HT-29 (cell line): ENCODE data around the gene CSTPP1. TPM values are rescaled to one million over a fixed set of nuclear protein-coding genes. Genes with fewer than 3 reads are reported as not detected.

Experiments
- DNase-seq: peaks from one replicate; pipeline ENCODE4 v3.0.0-alpha.2; 2015; ENCODE audit warnings: low spot score
- total RNA-seq: library from RNA; depleted of rRNA; stranded (reverse); fragments of >200 nt; shearing (Covaris generic); gene quantifications from 2 replicates; pipeline ENCODE4 v1.2.3, GENCODE V29; 2014; rRNA removed

CSTPP1 gene, protein sequence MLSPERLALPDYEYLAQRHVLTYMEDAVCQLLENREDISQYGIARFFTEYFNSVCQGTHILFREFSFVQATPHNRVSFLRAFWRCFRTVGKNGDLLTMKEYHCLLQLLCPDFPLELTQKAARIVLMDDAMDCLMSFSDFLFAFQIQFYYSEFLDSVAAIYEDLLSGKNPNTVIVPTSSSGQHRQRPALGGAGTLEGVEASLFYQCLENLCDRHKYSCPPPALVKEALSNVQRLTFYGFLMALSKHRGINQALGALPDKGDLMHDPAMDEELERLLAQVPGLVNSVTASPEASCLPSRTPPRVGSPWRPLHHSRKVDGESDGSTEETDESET
- 45.7 and 61.6 TPM in 2 replicates for total RNA-seq

DNA sequence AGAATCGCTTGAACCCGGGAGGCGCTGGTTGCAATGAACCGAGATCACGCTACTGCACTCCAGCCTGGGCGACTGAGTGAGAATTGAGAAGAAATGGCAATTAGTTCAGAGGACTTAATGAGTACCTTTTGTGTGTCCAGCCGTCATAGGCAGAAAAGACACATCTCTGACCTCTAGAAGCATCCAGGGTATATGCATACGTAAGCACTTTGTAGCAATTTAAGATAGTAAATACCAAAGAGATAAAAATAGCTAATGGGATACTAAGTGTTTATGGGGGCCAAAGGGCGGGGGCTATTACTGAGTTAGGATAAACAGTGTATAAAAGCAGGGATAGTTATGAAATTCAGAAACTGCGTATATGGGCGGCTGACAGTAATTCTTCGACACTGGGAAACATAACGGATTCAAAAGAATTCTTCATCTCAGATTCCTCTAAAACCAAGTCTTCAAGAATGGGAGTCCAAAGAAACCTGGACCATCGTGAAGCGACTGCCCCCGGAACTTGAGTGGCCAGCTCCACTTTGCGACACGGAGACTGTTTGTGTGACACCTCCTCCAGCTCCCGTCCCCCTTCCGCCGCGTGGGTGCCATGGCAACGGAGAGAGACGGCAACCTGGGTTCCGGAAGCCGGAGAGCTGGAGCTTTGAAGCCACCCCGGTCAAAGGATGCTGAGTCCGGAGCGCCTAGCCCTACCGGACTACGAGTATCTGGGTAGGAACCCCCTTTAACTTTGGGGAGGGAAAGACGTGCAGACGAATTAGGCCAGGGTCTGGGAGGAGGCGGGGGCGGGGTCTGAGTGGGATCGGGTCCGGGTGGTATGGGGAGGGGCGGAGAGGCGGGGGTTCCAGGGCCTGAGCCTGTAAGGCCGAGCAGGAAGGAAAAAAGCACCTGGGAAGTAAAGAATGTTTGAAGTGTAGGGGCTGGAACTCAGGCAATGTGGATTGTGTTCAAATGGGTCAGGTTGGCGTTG lies at the start of gene CSTPP1:
Gene CSTPP1 (plus strand): TSS at position 624 of the 973 bp plus-strand sequence. CDS start 45 bp downstream, at position 669.
- DNase-seq, result peak; percentile 98

DNA sequence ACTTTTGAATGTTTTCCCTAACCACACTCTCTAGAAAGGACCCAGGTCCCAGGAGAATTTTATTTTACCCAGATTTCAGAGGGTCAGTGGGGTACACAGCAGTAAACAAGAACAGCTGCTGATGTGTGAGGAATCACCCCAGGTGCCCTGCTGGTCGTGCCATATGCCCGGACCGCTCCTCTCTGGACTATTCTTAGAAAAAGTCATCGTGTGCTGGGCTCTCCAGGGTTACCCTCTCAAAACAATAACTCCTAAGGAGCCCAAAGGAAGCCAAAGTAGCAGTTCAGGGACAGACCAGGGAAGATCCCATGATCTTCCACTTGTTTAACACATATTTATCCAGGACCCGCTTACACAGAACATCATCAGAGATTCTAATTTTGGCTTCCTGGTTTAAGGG lies 47.9 kb upstream of the CSTPP1 start:
- no peak for DNase-seq

DNA sequence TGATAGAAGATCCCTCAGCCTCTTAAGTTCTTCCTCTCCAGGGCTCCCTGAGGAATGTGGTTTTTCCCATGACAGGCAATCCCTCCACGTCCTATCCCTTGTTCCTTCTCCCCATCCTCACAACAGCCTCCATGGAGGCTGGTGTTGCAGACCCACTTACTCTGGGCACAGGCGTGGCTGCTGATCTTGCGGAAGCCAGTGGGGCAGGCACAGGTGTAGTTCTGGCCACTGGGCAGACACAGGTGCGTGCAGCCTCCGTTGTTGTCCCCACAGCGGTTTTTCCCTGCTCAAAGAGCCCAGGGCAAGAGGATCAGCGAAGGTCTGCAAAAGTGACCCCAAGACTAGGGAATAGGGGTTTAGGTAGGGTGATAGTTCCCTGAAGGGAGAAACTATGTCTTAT lies 47.3 kb upstream of the CSTPP1 start:
- no peak for DNase-seq

DNA sequence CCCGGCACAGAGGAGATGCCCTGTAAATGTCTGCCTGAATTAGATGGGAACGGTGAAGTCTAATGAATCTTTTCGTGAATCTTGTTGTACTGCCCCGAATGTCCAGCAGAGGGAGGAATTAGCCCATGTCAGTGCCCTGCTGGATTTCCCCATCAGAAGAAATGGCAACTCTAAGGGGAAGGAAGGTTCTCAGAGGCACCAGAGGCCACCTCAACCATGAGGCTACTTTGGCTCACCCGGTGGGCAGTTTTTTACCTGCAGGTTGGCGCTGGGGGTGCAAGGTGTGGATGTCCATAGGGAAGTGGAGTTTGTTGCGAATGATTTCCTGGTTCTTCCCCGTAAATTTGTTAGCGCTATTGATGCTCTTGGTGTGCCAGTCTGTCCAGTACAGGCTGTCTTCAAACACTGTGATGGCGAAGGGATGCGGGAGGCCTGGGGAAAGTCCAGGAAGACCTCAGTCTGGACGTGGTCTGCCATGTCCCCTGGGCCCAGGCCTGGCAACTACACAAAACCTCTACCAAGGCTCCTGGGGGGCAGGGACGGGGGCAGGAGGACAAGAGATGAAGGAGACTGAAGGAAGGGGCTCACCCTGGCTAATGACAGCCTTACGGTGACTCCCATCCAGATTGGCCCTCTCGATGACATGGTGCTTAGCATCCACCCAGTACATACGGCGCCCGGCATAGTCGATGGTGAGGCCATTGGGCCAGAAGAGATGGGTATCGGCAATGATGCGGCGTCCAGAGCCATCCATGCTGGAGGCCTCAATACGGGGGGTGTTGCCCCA lies 46.7 kb upstream of the CSTPP1 start:
- peak; percentile 92 for DNase-seq

DNA sequence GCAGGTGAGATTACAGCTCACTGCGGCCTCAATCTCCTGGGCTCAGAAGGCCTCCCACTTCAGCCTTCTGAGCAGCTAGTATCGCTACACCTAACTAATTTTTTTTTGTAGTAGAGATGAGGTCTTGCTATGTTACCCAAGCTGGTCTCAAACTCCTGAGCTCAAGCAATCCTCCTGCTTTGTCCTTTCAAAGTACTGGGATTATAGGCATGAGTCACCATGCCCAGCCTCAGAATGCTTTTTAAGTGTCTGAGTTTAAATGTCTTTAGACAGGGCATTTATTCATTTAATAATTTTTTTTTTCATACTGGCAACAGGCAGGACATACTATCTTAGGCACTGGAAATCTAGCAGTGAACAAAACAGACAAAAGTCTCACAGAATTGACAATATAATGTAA lies 45.9 kb upstream of the CSTPP1 start:
- DNase-seq, result no peak

DNA sequence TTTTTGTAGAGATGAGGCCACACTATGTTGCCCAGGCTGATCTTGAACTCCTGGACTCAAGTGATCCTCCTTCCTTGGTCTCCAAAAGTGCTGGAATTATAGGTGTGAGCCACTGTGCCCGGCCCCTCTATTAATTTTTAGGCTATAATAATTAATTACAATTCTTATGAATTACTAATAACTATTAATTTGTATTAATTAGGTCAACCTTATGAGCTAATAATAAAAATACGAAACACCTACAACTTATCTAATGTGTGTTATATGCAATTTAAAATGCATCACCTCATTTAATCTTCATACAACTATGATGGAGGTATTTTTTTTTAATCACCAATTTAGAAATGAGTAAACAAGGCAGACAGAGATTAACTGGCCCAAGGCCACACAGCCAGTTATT lies 44.5 kb upstream of the CSTPP1 start:
- DNase-seq, result no peak

DNA sequence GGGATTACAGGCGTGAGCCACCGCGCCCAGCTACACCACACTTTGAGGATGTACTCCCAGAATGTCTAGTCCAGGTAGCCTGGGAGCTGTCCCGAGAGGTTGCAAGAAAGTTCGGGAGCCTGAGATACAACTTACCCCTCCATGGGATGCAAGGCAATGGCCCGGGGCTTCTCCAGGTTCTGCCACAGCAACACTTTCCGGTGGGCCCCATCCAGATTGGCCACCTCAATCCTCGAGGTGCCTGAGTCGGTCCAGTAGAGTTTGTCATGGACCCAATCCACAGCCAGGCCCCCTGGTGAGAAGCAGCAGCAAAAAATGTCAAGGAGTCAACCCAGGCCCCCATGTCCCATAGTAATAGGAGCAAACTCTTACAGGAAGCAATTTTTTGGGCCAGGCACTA lies 43.7 kb upstream of the CSTPP1 start:
- DNase-seq, result no peak

DNA sequence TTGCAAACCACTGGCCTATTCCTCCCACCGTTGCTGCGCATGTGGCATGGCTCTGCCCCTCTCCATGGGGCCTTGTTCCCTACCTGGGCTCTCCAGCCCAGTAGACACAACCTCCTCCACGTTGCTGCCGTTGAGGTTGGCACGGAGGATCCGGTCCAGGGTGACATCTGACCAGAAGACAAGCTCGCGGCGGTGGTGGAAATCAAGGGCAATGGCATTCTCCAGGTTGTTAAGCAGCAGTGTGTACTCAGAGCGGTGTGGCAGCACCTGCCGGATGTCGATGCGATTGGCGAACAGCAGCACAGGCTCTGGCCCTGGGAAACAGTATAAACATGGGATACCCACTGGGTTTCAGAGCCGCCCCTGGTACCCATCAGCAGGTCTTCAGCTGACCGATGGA lies 42.1 kb upstream of the CSTPP1 start:
- no peak for DNase-seq

DNA sequence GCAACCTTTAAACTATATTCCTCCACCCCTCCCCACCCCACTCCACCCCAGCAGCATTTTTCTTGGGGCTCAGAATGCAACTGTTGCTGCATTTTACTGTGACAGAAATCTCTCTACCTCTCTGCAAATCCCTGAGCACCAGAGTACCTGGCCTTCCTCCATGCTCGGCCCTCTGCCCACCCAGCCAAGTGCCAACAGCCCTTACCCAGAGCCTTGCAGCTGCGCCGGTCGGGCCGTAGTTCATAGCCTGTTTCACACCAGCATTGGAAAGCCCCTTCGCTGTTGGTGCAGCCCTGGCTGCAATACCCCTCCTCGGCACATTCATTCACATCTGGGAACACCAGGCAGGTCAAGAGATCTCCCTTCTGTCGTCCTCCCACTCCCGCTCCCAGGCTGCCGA lies 41.6 kb upstream of the CSTPP1 start:
- no peak for DNase-seq

DNA sequence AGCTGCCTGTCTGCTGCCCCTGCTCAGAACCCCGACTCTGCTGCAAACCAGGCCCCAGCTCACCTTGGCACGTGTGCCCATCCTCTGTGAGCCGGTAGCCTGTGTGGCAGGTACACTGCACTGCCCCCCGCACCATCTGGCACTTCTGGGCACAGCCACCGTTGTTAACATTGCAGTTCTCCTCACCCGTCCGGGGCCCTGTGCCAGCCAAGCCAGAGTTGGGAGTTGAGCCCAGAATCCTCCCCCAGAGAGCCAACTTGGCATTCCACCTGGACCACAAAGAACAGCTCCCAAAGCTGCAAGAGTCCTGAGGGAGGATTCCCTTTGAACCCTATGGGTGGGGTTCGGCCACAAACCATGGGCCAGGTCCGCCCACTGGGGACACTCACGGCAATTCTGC lies 40.7 kb upstream of the CSTPP1 start:
- DNase-seq, result no peak

DNA sequence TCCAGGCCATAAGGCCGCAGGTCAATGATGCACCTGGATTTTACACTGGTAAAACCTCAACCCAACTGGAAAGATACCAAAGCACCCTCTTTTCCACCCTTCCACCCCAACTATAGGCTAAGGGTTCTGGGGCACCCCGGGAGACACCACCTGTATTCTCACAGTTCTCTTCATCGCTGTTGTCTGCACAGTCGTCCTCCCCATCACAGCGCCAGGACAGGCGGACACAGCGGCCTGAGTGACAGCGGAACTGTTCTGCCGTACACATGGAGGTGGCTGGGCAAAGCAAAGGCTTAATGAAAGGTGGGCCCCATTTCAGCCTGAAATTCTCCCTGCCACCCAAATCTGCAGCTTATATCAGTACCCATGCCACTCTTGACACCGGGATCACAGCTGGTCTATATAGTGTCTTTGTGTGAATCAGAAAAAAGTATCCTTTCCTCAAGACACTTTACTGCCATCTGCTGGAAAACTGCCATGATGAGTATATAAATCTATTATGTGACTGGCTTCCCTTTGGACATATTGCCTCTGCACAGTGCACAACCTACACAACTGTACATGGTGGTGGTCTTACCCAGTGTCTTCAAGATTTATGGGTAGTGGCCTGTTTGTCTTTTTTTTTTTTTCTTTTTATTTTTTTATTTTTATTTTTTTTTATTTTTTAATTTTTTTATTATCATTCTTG lies 39.7 kb upstream of the CSTPP1 start:
- peak; percentile 85 for DNase-seq

DNA sequence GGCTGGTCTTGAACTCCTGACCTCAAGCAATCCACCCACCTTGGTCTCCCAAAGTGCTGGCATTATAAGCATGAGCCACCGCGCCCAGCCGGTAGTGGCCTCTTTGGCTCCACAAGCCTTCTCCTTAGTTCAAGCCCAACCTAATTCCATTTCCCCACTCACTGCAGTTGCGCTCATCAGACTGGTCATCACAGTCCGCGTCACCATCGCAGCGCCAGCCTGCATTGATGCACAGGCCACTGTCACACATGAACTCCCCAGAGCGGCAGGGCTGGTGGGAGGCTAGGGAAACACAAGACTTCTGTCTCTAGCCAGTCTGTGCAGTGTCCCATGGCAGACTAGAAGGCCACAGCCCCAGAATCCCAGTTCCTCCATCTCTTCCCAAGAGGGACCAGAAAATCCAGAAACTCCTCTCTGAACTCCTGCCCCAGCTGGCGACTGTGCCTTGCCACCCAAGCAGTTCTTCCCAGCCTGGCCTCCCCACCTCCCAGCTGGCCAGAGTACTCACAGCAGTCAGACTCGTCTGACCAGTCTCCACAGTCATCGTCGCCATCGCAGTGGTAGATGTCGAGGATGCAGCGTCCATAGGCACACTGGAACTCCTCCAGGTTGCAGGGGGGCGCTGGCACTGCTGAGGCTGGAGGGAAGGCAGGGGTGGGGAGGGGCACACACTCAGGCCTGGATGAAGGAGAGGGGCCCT lies 38.0 kb upstream of the CSTPP1 start:
- peak; percentile 84 for DNase-seq

DNA sequence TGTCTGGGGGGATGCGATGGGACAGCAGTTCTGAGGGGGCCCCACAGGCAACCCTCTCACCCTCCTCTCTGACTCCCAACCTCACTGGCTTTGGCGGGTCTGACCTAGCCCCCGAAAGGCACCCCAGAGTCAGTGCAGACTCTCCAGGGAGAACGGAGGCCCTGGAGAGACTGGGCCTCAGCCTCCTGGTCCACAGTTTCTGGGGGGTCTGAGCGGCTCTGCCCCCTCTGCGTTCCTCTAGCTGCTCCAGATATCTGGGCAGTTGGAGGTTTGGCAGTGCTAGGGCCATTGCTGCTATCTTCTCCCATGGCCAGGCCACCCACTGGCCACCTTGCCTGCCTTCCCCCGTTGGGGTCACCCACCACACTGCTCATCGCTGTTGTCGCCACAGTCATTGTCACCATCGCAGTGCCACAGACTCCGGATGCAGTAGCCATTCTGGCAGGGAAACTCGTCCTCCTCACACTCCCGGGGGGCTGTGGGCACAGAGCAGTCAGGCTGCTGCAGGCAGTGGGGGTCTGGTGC lies 37.0 kb upstream of the CSTPP1 start:
- DNase-seq, result no peak

DNA sequence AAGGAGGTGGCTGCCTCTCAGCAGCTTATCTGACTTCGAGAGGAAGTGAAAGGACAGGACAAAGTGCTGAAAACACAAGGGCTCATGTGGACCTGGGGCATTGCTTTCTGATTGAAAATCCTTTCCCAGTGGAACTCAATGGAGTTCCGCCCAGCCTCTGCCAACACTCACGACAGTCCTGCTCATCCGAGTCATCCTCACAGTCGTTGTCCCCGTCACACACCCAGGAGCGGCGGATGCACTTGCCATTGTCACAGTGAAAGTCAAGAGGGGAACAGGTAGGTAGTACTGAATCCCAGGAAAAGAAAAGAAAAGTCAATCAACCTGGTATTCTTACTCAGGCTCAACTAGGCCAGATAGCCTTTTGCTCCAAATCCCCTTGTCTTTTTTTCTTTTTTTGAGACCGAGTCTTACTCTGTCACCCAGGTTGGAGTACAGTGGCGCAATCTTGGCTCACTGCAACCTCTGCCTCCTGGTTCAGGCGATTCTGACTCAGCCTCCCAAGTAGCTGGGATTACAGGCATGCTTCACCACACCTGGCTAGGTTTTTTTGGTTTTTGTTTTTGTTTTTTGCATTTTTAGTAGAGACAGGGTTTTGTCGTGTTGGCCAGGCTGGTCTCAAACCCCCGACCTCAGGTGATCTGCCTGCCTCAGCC lies 36.3 kb upstream of the CSTPP1 start:
- no peak for DNase-seq

DNA sequence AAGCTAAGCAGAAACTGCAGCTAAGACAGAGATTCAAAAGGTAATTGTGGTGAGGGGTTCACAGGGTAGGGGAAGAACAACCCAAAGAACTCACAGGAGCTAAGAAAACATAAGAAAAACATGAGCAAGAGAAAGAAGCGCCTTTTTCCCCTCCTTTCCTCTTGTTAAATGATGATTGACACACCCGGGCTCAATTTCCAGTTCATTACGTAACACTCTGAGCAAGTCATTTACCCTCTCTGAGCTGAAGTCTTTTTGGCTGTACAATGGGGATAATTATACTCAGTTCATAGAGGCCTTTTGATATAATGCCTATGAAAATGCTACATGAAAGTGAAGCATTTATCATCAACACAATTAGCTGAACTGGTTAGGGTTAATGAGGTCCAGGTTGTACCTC lies 35.4 kb upstream of the CSTPP1 start:
- no peak for DNase-seq

DNA sequence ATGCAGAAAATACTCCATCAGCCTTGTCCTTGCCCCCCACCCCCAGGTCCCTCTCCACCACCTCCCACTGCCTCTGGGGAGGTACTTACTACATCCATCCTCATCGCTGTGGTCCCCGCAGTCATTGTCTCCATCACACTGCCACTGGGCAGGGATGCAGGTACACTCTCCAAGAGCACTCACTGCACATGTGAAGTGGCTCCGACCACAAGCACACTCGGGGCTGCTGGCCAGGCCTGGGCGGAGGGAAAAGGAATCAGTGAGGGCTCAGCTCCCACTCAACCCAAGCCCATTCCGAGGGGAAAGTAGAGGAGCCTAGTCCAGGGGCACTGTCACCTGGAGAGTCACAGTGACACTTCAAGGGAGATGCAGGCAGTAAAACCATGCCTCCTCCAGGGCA lies 33.9 kb upstream of the CSTPP1 start:
- DNase-seq, result no peak

DNA sequence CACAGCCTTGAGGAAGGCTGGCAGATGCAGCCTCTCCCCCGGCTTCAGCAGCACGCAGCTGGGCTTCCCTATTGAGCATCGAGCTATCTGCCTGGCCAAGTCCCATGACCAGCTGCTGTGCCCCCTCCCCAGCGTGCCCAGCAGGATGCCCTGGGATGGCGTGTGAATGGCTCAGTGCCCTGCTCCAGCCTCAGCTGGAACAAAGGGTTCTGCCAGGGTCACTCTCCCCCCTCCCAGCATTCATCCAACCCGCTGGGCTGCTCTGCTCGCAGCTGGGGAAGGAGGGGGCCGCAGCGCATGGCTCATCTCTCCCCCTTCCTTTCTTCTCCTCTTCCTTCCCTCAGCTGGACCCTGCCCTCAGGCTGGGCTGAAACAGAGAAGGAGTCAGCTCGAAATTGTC lies 32.7 kb upstream of the CSTPP1 start:
- no peak for DNase-seq

DNA sequence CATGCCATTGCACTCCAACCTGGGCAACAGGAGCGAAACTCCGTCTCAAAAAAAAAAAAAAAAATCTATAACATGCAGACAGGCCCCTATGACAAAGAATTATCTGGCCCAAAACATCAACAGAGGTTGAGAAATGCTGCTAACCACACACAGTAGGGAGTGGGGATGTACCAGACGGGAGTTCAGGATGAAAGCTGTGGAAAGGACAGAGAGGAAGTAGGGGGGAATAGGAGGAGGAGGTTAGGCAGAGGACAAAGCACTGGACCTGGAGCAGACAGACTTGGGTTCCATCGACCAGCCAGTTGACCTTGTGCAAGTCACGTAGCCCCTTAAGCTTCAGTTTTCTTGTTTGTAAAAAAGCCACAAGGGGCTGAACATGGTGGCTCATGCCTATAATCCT lies 30.8 kb upstream of the CSTPP1 start:
- DNase-seq, result no peak

DNA sequence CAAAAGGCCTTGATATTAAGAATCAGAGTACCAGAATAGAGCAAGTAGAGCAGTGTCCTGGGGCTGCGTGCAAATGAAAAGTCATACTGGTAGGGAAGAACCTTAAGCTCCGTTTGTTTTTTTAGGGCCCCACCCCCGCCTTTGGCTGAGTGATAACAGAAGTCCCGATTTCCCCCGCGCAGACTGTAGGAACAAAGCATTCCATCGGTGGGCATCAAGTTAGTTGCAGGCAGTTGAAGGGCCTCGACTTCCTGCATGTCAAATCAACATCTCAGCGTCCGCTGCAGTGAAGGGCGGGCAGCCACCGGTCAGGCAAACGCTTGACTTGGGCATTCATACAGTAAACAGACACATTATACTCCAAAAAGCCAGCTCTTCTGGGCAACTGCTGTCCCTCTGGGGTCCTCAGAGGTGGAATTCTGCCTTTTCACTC lies 29.9 kb upstream of the CSTPP1 start:
- DNase-seq, result no peak

DNA sequence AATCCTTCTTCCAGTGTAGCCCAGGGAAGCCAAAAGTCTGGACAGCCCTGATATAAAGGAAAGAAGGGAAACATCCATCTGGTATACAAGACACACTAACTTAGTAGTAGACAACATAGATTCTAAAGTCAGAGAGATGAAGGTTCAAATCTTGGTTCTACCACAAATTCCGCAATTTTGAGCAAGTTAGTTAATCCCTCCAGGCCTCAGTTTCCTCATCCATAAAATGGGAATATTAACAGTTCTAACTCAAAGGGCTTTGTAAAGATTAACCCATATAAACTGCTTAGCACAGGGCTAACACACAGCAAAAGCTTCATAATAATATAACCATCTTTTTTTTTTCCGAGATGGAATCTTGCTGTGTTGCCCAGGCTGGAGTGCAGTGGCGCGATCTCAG lies 29.0 kb upstream of the CSTPP1 start:
- DNase-seq, result no peak
